Neural cell (in vitro differentiated cells): Measurements from ENCODE around the gene KRT37.

Experiments
- EP300 ChIP-seq: fragments of 450-650 bp; conservative IDR thresholded peaks from 2 replicates; pipeline ENCODE4 v1.6.1; 2014; ENCODE audit warnings: antibody characterized with exemption, mild to moderate bottlenecking, moderate library complexity; ENCODE audit not compliant: poor library complexity, severe bottlenecking
- EZH2 ChIP-seq: fragments of 200-600, 300-800 bp; shearing (Covaris generic), sonication (generic); IDR thresholded peaks from 2 replicates; pipeline ENCODE4 v1.6.1; 2014; ENCODE audit warnings: antibody characterized with exemption, low read length, borderline replicate concordance, mild to moderate bottlenecking; ENCODE audit not compliant: insufficient read depth, poor library complexity, severe bottlenecking
- POLR2AphosphoS5 ChIP-seq: IDR thresholded peaks from 2 replicates; pipeline ENCODE4 v1.6.1; 2012
- TF ChIP-seq, protein P1 (sequence below): fragments of 450-650 bp; IDR thresholded peaks from 2 replicates; pipeline ENCODE4 v1.5.1; 2014; ENCODE audit warnings: antibody characterized with exemption, mild to moderate bottlenecking, moderate library complexity; ENCODE audit not compliant: poor library complexity, severe bottlenecking

- TF ChIP-seq POLR2AphosphoS5 (no peak), EZH2 (no peak), EP300 (no peak)
- TF ChIP-seq, protein P1, sequence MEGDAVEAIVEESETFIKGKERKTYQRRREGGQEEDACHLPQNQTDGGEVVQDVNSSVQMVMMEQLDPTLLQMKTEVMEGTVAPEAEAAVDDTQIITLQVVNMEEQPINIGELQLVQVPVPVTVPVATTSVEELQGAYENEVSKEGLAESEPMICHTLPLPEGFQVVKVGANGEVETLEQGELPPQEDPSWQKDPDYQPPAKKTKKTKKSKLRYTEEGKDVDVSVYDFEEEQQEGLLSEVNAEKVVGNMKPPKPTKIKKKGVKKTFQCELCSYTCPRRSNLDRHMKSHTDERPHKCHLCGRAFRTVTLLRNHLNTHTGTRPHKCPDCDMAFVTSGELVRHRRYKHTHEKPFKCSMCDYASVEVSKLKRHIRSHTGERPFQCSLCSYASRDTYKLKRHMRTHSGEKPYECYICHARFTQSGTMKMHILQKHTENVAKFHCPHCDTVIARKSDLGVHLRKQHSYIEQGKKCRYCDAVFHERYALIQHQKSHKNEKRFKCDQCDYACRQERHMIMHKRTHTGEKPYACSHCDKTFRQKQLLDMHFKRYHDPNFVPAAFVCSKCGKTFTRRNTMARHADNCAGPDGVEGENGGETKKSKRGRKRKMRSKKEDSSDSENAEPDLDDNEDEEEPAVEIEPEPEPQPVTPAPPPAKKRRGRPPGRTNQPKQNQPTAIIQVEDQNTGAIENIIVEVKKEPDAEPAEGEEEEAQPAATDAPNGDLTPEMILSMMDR: no peak
These were observed 18.4 kb upstream of the KRT37 start for GRCh38 chr17:41442739-41443138.
